ENCODE data around the gene CEP131.

CEP131 gene

GRCh38 chr17:81251709-81252301, 29.0 kb upstream of the CEP131 start:
- DNase-seq (ENCODE audit: low spot score), result no peak

GRCh38 chr17:81251094-81251708, 28.4 kb upstream of the CEP131 start:
- no peak for DNase-seq (ENCODE audit: low spot score)

GRCh38 chr17:81250286-81251093, 27.7 kb upstream of the CEP131 start:
- DNase-seq (ENCODE audit: low spot score), result no peak

- no peak for DNase-seq (ENCODE audit: low spot score)
Measured at GRCh38 chr17:81249223-81250040, 26.7 kb upstream of the CEP131 start.

GRCh38 chr17:81248649-81249048, 25.9 kb upstream of the CEP131 start:
- DNase-seq (ENCODE audit: low spot score), result no peak

- DNase-seq (ENCODE audit: low spot score), result no peak
Measured at GRCh38 chr17:81247339-81247990, 24.7 kb upstream of the CEP131 start.

- no peak for DNase-seq (ENCODE audit: low spot score)
Measured at GRCh38 chr17:81246679-81247338, 24.0 kb upstream of the CEP131 start.

GRCh38 chr17:81246343-81246670, 23.5 kb upstream of the CEP131 start:
- no peak for DNase-seq (ENCODE audit: low spot score)

GRCh38 chr17:81245665-81246342, 23.0 kb upstream of the CEP131 start:
- no peak for DNase-seq (ENCODE audit: low spot score)

GRCh38 chr17:81245024-81245664, 22.4 kb upstream of the CEP131 start:
- DNase-seq (ENCODE audit: low spot score), result no peak

- DNase-seq (ENCODE audit: low spot score), result no peak
Measured at GRCh38 chr17:81244358-81245023, 21.7 kb upstream of the CEP131 start.

GRCh38 chr17:81243333-81243664, 20.5 kb upstream of the CEP131 start:
- no peak for DNase-seq (ENCODE audit: low spot score)

- no peak for DNase-seq (ENCODE audit: low spot score)
Measured at GRCh38 chr17:81242421-81243332, 19.9 kb upstream of the CEP131 start.

- peak; percentile 53 for DNase-seq (ENCODE audit: low spot score)
Measured at GRCh38 chr17:81241648-81242420, 19.1 kb upstream of the CEP131 start.

GRCh38 chr17:81241203-81241602, 18.4 kb upstream of the CEP131 start:
- no peak for DNase-seq (ENCODE audit: low spot score)

GRCh38 chr17:81240761-81241160, 18.0 kb upstream of the CEP131 start:
- no peak for DNase-seq (ENCODE audit: low spot score)

GRCh38 chr17:81239714-81240555, 17.2 kb upstream of the CEP131 start:
- peak; percentile 15 for DNase-seq (ENCODE audit: low spot score)

Measured in AG08395 (cell line).